BE2C (cell line): ENCODE data around the gene ART1.
"Not testable (repeated sequence)": the region's sequence is repeated elsewhere in the genome, so short reads cannot be mapped to it uniquely, and the experiment has no call there.

ENCODE experiments used
- DNase-seq: peaks from one replicate; pipeline ENCODE4 v3.0.0-alpha.2; 2020
- H3K27me3 ChIP-seq: fragments of 250-450 bp; sonication (Bioruptor Pico); 2 replicates; pipeline ENCODE4 v1.5.1; 2020; ENCODE audit warnings: mild to moderate bottlenecking
- H3K36me3 ChIP-seq: fragments of 250-450 bp; sonication (Bioruptor Pico); 2 replicates; pipeline ENCODE4 v1.5.1; 2020; ENCODE audit warnings: mild to moderate bottlenecking
- H3K4me1 ChIP-seq: fragments of 250-450 bp; sonication (Bioruptor Pico); 2 replicates; pipeline ENCODE4 v1.5.1; 2020
- H3K4me3 ChIP-seq: 2 replicates; pipeline ENCODE4 v1.5.1; 2011; ENCODE audit warnings: low read depth, low read length
- H3K9me3 ChIP-seq: fragments of 250-450 bp; sonication (Bioruptor Pico); 2 replicates; pipeline ENCODE4 v1.5.1; 2020
- CTCF ChIP-seq: IDR thresholded peaks from 2 replicates; pipeline ENCODE4 v1.5.1; 2012; ENCODE audit warnings: mild to moderate bottlenecking, low read depth, low read length

ART1 gene

GRCh38 chr11:3638513-3638912, 6.4 kb upstream of the ART1 start:
- no peaks in the 10 kb centered on the region for H3K36me3 ChIP-seq
- H3K4me3 ChIP-seq = no peak overlapping the region
- no peak for TF ChIP-seq CTCF
- no peaks in the 10 kb centered on the region for H3K9me3 ChIP-seq
- no peak for DNase-seq
- H3K4me1 ChIP-seq = no peaks in the 10 kb centered on the region
- no peaks in the 10 kb centered on the region; the same call in 1 of the 2 replicates for H3K27me3 ChIP-seq

DNA sequence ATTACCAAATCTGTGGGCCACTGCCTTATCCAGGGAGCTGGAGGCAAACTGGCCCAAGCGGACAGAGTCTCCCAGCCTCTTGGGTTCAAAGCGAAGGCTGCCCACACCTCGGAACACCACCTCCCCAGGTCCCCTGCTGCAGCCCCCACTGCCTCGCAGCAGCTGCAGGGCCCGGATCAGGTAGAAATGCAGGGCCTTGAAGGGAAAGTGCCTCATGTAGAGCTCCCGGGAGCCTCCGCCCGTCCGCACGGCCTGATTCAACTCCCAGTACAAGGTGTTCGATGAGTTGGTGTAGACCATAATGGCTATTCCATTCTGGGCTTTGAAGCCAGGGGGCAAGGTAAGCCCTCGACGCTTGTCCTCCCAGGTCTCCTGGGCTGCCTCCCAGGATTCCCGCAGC, 5.1 kb upstream of the ART1 start:
- no peak for TF ChIP-seq CTCF
- H3K9me3 ChIP-seq = no peaks in the 10 kb centered on the region
- no peaks in the 10 kb centered on the region for H3K4me1 ChIP-seq
- H3K36me3 ChIP-seq = no peaks in the 10 kb centered on the region
- H3K4me3 ChIP-seq = no peak overlapping the region
- H3K27me3 ChIP-seq = no peaks in the 10 kb centered on the region; the same call in 1 of the 2 replicates
- no peak for DNase-seq

GRCh38 chr11:3641191-3641590, 3.7 kb upstream of the ART1 start:
- DNase-seq = no peak
- no peak overlapping the region for H3K4me3 ChIP-seq
- H3K9me3 ChIP-seq = no peaks in the 10 kb centered on the region
- no peaks in the 10 kb centered on the region; the same call in 1 of the 2 replicates for H3K27me3 ChIP-seq
- no peaks in the 10 kb centered on the region for H3K36me3 ChIP-seq
- H3K4me1 ChIP-seq = no peaks in the 10 kb centered on the region
- no peak for TF ChIP-seq CTCF

- Histone ChIP-seq H3K36me3 (no peaks in the 10 kb centered on the region), H3K9me3 (no peaks in the 10 kb centered on the region), H3K4me3 (peak within 1 kb of the TSS; percentile 37), H3K27me3 (no peaks in the 10 kb centered on the region; the same call in 1 of the 2 replicates), H3K4me1 (no peaks in the 10 kb centered on the region)
- DNase-seq = no peak
- no peak for TF ChIP-seq CTCF
Measured at GRCh38 chr11:3641701-3642070, 3.2 kb upstream of the ART1 start, which contains the start of gene ART5. Gene ART5 (minus strand): TSS chr11:3641992. CDS start chr11:3641862, 130 bp downstream.

- TF ChIP-seq CTCF = no peak
- H3K27me3 ChIP-seq = no peaks in the 10 kb centered on the region; the same call in 1 of the 2 replicates
- peak; percentile 72 for DNase-seq
- H3K9me3 ChIP-seq = no peaks in the 10 kb centered on the region
- peak overlapping the region; percentile 37 for H3K4me3 ChIP-seq
- H3K4me1 ChIP-seq = no peaks in the 10 kb centered on the region
- no peaks in the 10 kb centered on the region for H3K36me3 ChIP-seq
Measured at GRCh38 chr11:3642071-3642951, 2.6 kb upstream of the ART1 start.

DNA sequence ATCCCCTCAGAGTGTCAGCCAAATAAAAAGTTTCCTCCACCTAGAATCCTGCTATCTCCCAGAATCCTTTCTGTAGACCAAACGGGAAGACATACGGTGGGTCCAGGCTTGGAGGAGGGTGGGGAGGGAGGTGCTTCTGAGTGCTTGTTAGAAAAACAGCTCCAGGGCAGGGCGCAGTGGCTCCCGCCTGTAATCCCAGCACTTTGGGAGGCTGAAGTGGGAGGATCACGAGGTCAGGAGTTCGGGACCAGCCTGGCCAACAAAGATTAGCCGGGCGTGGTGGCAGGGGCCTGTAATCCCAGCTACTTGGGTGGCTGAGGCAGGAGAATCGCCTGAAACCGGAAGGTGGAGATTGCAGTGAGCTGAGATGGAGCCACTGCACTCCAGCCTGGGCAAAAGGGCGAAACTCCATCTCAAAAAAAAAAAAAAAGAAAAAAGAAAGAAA, 1.8 kb upstream of the ART1 start:
- not testable (repeated sequence) for H3K4me3 ChIP-seq, DNase-seq, H3K4me1 ChIP-seq, H3K9me3 ChIP-seq, H3K27me3 ChIP-seq, H3K36me3 ChIP-seq
